HG02840 (cell line): ENCODE results near the gene TMEM121.

ENCODE experiments used
- ATAC-seq: cut with Tn5 transposase; IDR thresholded peaks from one replicate; pipeline ENCODE4 v1.9.1; 2021; ENCODE audit warnings: mild to moderate bottlenecking, moderate library complexity, moderate number of reproducible peaks; ENCODE audit not compliant: unreplicated experiment, low FRiP score

Gene TMEM121

GRCh38 chr14:105527381-105527825, 1.0 kb downstream of the TMEM121 start:
- ATAC-seq, result no peak

GRCh38 chr14:105527826-105528585, 1.6 kb downstream of the TMEM121 start:
- no peak for ATAC-seq

GRCh38 chr14:105528586-105529318, 2.4 kb downstream of the TMEM121 start:
- ATAC-seq, result no peak

GRCh38 chr14:105529319-105529568, 2.9 kb downstream of the TMEM121 start:
- ATAC-seq, result no peak

GRCh38 chr14:105529569-105530284, 3.3 kb downstream of the TMEM121 start:
- no peak for ATAC-seq

GRCh38 chr14:105530285-105531087, 4.1 kb downstream of the TMEM121 start:
- no peak for ATAC-seq

GRCh38 chr14:105531088-105531893, 4.9 kb downstream of the TMEM121 start:
- no peak for ATAC-seq

GRCh38 chr14:105531894-105532623, 5.7 kb downstream of the TMEM121 start:
- ATAC-seq, result no peak

GRCh38 chr14:105532735-105533141, 6.4 kb downstream of the TMEM121 start:
- no peak for ATAC-seq

GRCh38 chr14:105533391-105533790, 7.0 kb downstream of the TMEM121 start:
- no peak for ATAC-seq

- ATAC-seq, result no peak
These were observed 7.6 kb downstream of the TMEM121 start for GRCh38 chr14:105533811-105534498.

GRCh38 chr14:105534586-105534985, 8.2 kb downstream of the TMEM121 start:
- no peak for ATAC-seq

GRCh38 chr14:105536051-105536450, 9.7 kb downstream of the TMEM121 start:
- no peak for ATAC-seq

GRCh38 chr14:105536691-105537579, 10.6 kb downstream of the TMEM121 start:
- no peak for ATAC-seq

- no peak for ATAC-seq
These were observed 11.4 kb downstream of the TMEM121 start for GRCh38 chr14:105537580-105538474.

- no peak for ATAC-seq
These were observed 12.2 kb downstream of the TMEM121 start for GRCh38 chr14:105538481-105539049.
